Left kidney (tissue), 2 donors: Measurements from ENCODE around the gene SPTY2D1. TPM values are rescaled to one million over a fixed set of nuclear protein-coding genes. Genes with fewer than 3 reads are reported as not detected.
"Not testable (repeated sequence)": the region's sequence is repeated elsewhere in the genome, so short reads cannot be mapped to it uniquely, and the experiment has no call there.

Experiments
- DNase-seq: peaks from one replicate; pipeline ENCODE4 v3.0.0-alpha.2; 2013
- polyA plus RNA-seq: library from polyadenylated mRNA; unstranded; fragments of 120-200 nt; gene quantifications from one replicate; pipeline ENCODE4 v1.2.1, GENCODE V29; 2013; ENCODE audit not compliant: insufficient read length

Gene SPTY2D1
- polyA plus RNA-seq, 1 donor, result 30.5 TPM

- DNase-seq, result no peak
Observed at GRCh38 chr11:18624161-18624560, 10.0 kb downstream of the SPTY2D1 start.

- DNase-seq, result no peak
Observed at GRCh38 chr11:18623707-18624106, 10.4 kb downstream of the SPTY2D1 start.

- no peak for DNase-seq
Observed at GRCh38 chr11:18618342-18619025, 15.7 kb downstream of the SPTY2D1 start.

- no peak for DNase-seq
Observed at GRCh38 chr11:18617688-18618341, 16.3 kb downstream of the SPTY2D1 start.

GRCh38 chr11:18615628-18616392 is 18.3 kb downstream of the SPTY2D1 start:
- DNase-seq, result no peak

- DNase-seq, result no peak
Observed at GRCh38 chr11:18614667-18615066, 19.5 kb downstream of the SPTY2D1 start.

- DNase-seq, result no peak
Observed at GRCh38 chr11:18612394-18612793, 21.7 kb downstream of the SPTY2D1 start.

- no peak for DNase-seq
Observed at GRCh38 chr11:18611196-18611595, 22.9 kb downstream of the SPTY2D1 start.

GRCh38 chr11:18608376-18608775 is 25.8 kb downstream of the SPTY2D1 start:
- no peak for DNase-seq

GRCh38 chr11:18600915-18601569 is 33.1 kb downstream of the SPTY2D1 start:
- no peak for DNase-seq

GRCh38 chr11:18599739-18600230 is 34.4 kb downstream of the SPTY2D1 start, which contains the start of gene MISFA:
TSS of gene MISFA (plus strand) at chr11:18599789. CDS start at chr11:18599929, 140 bp downstream.
- DNase-seq, result no peak

- no peak for DNase-seq
Observed at GRCh38 chr11:18594999-18595749, 39.0 kb downstream of the SPTY2D1 start.

GRCh38 chr11:18594088-18594487 is 40.1 kb downstream of the SPTY2D1 start:
- not testable (repeated sequence) for DNase-seq

- DNase-seq, result no peak
Observed at GRCh38 chr11:18590571-18590970, 43.6 kb downstream of the SPTY2D1 start.

GRCh38 chr11:18588297-18589252 is 45.6 kb downstream of the SPTY2D1 start, which contains the start of gene UEVLD:
TSS of gene UEVLD (minus strand) at chr11:18588734. CDS start at chr11:18588654, 80 bp downstream.
- DNase-seq, result peak; percentile 91

- DNase-seq, result no peak
Observed at GRCh38 chr11:18581825-18582224, 52.3 kb downstream of the SPTY2D1 start.

GRCh38 chr11:18580113-18580766 is 53.9 kb downstream of the SPTY2D1 start:
- no peak for DNase-seq

GRCh38 chr11:18578975-18579598 is 55.1 kb downstream of the SPTY2D1 start:
- DNase-seq, result no peak

- no peak for DNase-seq
Observed at GRCh38 chr11:18575361-18575760, 58.8 kb downstream of the SPTY2D1 start.
